ENCODE data around the gene PIH1D2.

GRCh38 chr11:112086422-112087191 is 12.8 kb upstream of the PIH1D2 start, which contains the start of the genes SDHD and TIMM8B:
- TF ChIP-seq SMC3 (IDR thresholded peaks at IDR 0.05) (no peak), ZFP36 (IDR thresholded peaks at IDR 0.05; ENCODE audit: borderline replicate concordance, partially characterized antibody) (no peak), ZC3H11A (IDR thresholded peaks at IDR 0.05) (no peak), CEBPB (IDR thresholded peaks at IDR 0.05) (no peak), MAFK (IDR thresholded peaks at IDR 0.05; ENCODE audit: partially characterized antibody) (no peak), MAX (IDR thresholded peaks at IDR 0.05) (peak; percentile 32)
- TF ChIP-seq, protein P1, sequence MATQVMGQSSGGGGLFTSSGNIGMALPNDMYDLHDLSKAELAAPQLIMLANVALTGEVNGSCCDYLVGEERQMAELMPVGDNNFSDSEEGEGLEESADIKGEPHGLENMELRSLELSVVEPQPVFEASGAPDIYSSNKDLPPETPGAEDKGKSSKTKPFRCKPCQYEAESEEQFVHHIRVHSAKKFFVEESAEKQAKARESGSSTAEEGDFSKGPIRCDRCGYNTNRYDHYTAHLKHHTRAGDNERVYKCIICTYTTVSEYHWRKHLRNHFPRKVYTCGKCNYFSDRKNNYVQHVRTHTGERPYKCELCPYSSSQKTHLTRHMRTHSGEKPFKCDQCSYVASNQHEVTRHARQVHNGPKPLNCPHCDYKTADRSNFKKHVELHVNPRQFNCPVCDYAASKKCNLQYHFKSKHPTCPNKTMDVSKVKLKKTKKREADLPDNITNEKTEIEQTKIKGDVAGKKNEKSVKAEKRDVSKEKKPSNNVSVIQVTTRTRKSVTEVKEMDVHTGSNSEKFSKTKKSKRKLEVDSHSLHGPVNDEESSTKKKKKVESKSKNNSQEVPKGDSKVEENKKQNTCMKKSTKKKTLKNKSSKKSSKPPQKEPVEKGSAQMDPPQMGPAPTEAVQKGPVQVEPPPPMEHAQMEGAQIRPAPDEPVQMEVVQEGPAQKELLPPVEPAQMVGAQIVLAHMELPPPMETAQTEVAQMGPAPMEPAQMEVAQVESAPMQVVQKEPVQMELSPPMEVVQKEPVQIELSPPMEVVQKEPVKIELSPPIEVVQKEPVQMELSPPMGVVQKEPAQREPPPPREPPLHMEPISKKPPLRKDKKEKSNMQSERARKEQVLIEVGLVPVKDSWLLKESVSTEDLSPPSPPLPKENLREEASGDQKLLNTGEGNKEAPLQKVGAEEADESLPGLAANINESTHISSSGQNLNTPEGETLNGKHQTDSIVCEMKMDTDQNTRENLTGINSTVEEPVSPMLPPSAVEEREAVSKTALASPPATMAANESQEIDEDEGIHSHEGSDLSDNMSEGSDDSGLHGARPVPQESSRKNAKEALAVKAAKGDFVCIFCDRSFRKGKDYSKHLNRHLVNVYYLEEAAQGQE (IDR thresholded peaks at IDR 0.05): no peak

All from A549 (cell line).